Measurements from ENCODE around the gene MAP3K3.

DNA sequence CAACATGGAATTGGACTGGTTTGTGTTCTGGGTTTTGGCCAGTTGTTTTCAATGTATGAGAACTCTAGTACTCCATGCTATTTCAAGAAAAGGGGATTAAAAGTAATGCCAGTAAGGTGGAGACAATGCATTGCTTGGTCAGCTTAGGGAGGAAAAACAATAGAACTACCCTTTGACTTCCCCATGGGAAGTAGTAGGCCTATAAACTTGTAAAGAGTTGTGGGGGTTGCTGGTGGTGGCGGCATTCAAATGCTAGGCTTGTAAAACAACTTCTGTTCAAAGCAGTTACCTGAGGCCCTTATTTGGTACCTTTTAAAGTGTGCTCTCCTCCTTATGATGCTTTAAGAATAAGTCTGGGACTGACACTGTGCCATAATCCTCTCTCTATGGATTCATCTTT lies 9.4 kb downstream of the MAP3K3 start:
- no peak for TF ChIP-seq EZH2 (IDR thresholded peaks at IDR 0.05; ENCODE audit: borderline replicate concordance, low read depth, low read length, severe bottlenecking)
- TF ChIP-seq, protein P1, sequence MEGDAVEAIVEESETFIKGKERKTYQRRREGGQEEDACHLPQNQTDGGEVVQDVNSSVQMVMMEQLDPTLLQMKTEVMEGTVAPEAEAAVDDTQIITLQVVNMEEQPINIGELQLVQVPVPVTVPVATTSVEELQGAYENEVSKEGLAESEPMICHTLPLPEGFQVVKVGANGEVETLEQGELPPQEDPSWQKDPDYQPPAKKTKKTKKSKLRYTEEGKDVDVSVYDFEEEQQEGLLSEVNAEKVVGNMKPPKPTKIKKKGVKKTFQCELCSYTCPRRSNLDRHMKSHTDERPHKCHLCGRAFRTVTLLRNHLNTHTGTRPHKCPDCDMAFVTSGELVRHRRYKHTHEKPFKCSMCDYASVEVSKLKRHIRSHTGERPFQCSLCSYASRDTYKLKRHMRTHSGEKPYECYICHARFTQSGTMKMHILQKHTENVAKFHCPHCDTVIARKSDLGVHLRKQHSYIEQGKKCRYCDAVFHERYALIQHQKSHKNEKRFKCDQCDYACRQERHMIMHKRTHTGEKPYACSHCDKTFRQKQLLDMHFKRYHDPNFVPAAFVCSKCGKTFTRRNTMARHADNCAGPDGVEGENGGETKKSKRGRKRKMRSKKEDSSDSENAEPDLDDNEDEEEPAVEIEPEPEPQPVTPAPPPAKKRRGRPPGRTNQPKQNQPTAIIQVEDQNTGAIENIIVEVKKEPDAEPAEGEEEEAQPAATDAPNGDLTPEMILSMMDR (IDR thresholded peaks at IDR 0.05; ENCODE audit: borderline replicate concordance, extremely low read depth, low read length, poor library complexity, severe bottlenecking): no peak

All from DND-41 (cell line).